SK-N-SH treated with all-trans-retinoic acid at 6 μM for 48 hours (cell line): ENCODE results near the gene GNS.

Experiments
- ATAC-seq: fragments of 200-7000 bp; cut with Tn5 transposase; 3 replicates; pipeline ENCODE4 v1.9.1; 2020; ENCODE audit warnings: mild to moderate bottlenecking, moderate library complexity
- ARNTL ChIP-seq: fragments of 450-650 bp; formaldehyde crosslinking; IDR thresholded peaks from 2 replicates; pipeline ENCODE4 v1.5.0; 2020; ENCODE audit warnings: low read depth, mild to moderate bottlenecking, moderate library complexity, borderline replicate concordance
- BACH2 ChIP-seq: fragments of 250-450 bp; sonication (Bioruptor Pico); IDR thresholded peaks from 2 replicates; pipeline ENCODE4 v1.9.0; 2021; ENCODE audit warnings: mild to moderate bottlenecking, borderline replicate concordance
- CSDC2 ChIP-seq: fragments of 250-450 bp; sonication (Bioruptor Pico); IDR thresholded peaks from 2 replicates; pipeline ENCODE4 v1.5.0; 2020; ENCODE audit warnings: mild to moderate bottlenecking, moderate library complexity
- ESRRG ChIP-seq: fragments of 250-450 bp; sonication (Bioruptor Pico); IDR thresholded peaks from 2 replicates; pipeline ENCODE4 v1.6.1; 2021; ENCODE audit warnings: mild to moderate bottlenecking
- GLIS3 ChIP-seq: fragments of 250-450 bp; sonication (Bioruptor Pico); IDR thresholded peaks from 2 replicates; pipeline ENCODE4 v1.5.0; 2020; ENCODE audit warnings: mild to moderate bottlenecking, moderate library complexity
- ISL1 ChIP-seq: fragments of 250-450 bp; sonication (Bioruptor Pico); IDR thresholded peaks from 2 replicates; pipeline ENCODE4 v2.1.2; 2022; ENCODE audit warnings: mild to moderate bottlenecking, moderate library complexity
- OSR1 ChIP-seq: fragments of 250-450 bp; sonication (Bioruptor Pico); IDR thresholded peaks from 2 replicates; pipeline ENCODE4 v1.8.0; 2022; ENCODE audit warnings: moderate library complexity, mild to moderate bottlenecking, inconsistent platforms
- PPARA ChIP-seq: fragments of 250-450 bp; sonication (Bioruptor Pico); IDR thresholded peaks from 2 replicates; pipeline ENCODE4 v1.5.0; 2020; ENCODE audit warnings: mild to moderate bottlenecking, borderline replicate concordance
- SNAI2 ChIP-seq: fragments of 250-450 bp; sonication (Bioruptor Pico); IDR thresholded peaks from 2 replicates; pipeline ENCODE4 v1.5.0; 2020; ENCODE audit warnings: mild to moderate bottlenecking, moderate library complexity
- TCF4 ChIP-seq: fragments of 250-450 bp; sonication (Bioruptor Pico); IDR thresholded peaks from 2 replicates; pipeline ENCODE4 v1.8.0; 2021; ENCODE audit warnings: mild to moderate bottlenecking, moderate library complexity, borderline replicate concordance
- TOX ChIP-seq: fragments of 250-450 bp; sonication (Bioruptor Pico); IDR thresholded peaks from 2 replicates; pipeline ENCODE4 v1.8.0; 2021; ENCODE audit warnings: mild to moderate bottlenecking, moderate library complexity, borderline replicate concordance
- ZC3H10 ChIP-seq: fragments of 250-450 bp; sonication (Bioruptor Pico); IDR thresholded peaks from 2 replicates; pipeline ENCODE4 v1.5.1; 2021; ENCODE audit warnings: mild to moderate bottlenecking, moderate library complexity
- ZFP3 ChIP-seq: fragments of 250-450 bp; sonication (Bioruptor Pico); IDR thresholded peaks from 2 replicates; pipeline ENCODE4 v1.5.0; 2020; ENCODE audit warnings: mild to moderate bottlenecking, moderate library complexity
- ZFP30 ChIP-seq: fragments of 450-650 bp; formaldehyde crosslinking; IDR thresholded peaks from 2 replicates; pipeline ENCODE4 v1.5.0; 2022; ENCODE audit warnings: mild to moderate bottlenecking, moderate library complexity
- ZNF70 ChIP-seq: fragments of 450-650 bp; formaldehyde crosslinking; IDR thresholded peaks from 2 replicates; pipeline ENCODE4 v1.5.0; 2020; ENCODE audit warnings: mild to moderate bottlenecking, moderate library complexity
- ZNF8 ChIP-seq: fragments of 450-650 bp; formaldehyde crosslinking; IDR thresholded peaks from 2 replicates; pipeline ENCODE4 v1.5.0; 2020; ENCODE audit warnings: mild to moderate bottlenecking, moderate library complexity
- TF ChIP-seq, protein P1 (sequence below): fragments of 250-450 bp; sonication (Bioruptor Pico); IDR thresholded peaks from 2 replicates; pipeline ENCODE4 v1.8.0; 2021; ENCODE audit warnings: low read depth, mild to moderate bottlenecking, moderate library complexity, borderline replicate concordance
- TF ChIP-seq, protein P2 (sequence below): fragments of 250-450 bp; sonication (Bioruptor Pico); IDR thresholded peaks from 2 replicates; pipeline ENCODE4 v1.5.1; 2020; ENCODE audit warnings: low read depth, mild to moderate bottlenecking, moderate library complexity
- TF ChIP-seq, protein P3 (sequence below): fragments of 250-450 bp; sonication (Bioruptor Pico); IDR thresholded peaks from 2 replicates; pipeline ENCODE4 v1.5.1; 2021; ENCODE audit warnings: mild to moderate bottlenecking, moderate library complexity
- TF ChIP-seq, protein P4 (sequence below): fragments of 250-450 bp; sonication (Bioruptor Pico); IDR thresholded peaks from 2 replicates; pipeline ENCODE4 v1.5.0; 2020; ENCODE audit warnings: mild to moderate bottlenecking, moderate library complexity

The GNS gene

DNA sequence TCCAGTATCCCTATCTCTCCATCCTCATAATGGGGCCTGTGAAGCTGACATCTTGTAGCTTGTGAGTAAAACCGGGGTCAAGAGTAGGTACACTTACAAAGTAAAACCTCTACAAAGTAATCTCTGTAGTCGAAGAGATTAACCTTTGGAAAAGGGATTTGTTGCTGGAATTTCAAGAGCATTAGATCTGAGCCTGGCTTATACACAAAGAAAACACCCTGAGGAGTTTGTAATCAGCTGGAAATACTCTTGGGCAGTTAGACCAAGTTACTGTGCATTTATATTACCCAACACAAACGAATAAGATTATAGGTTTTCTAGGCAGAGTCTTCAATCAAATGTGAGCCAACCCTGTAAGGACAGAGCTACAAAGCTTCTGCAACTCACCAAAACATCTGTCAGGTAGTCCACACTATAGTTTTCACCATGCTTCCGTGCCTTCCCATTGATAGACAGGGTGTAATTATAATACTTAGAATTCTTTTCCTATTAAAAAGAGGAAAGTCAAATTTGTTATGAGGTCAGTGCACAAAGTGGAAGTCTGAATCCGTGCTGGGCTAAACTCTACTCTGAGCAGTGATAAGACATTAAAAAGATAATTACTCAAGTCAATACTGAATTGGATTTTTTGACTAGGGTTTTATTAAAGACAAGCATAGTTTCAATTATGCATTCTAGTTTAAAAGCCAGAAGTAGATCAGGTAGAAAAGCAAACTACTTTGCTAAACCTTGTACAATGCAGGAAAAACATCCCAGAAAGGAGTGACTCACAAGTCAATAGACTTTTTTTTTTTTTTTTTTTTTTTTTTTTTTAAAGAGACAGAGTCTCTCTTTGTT is 14.6 kb downstream of the GNS start (continued):
- TF ChIP-seq, protein P1, sequence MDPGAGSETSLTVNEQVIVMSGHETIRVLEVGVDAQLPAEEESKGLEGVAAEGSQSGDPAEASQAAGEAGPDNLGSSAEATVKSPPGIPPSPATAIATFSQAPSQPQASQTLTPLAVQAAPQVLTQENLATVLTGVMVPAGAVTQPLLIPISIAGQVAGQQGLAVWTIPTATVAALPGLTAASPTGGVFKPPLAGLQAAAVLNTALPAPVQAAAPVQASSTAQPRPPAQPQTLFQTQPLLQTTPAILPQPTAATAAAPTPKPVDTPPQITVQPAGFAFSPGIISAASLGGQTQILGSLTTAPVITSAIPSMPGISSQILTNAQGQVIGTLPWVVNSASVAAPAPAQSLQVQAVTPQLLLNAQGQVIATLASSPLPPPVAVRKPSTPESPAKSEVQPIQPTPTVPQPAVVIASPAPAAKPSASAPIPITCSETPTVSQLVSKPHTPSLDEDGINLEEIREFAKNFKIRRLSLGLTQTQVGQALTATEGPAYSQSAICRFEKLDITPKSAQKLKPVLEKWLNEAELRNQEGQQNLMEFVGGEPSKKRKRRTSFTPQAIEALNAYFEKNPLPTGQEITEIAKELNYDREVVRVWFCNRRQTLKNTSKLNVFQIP (CRISPR knock-in tag): no peak

DNA sequence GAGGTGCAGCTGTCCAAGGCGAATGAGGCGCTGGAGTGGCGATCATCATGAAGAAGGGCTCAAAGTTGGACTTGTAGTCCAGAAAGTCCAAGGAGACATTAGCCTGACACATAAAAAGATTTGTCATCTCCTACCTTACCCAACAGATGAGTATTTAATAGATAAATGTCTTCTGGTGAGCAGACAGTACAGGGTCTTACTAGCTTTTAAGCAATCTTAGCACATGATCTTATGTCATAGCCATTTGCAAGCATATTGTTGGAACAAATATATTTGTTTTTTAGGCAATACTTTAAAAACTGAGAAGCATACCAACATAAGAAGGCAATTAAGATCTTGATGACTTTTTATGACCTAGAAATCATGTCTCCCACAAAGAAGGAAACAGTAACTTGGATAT is 16.0 kb downstream of the GNS start:
- ATAC-seq: no peak
- TF ChIP-seq PPARA (CRISPR knock-in tag): no peak
- no peak for TF ChIP-seq ZFP3 (CRISPR knock-in tag)
- no peak for TF ChIP-seq TOX
- no peak for TF ChIP-seq ZNF70 (CRISPR knock-in tag)
- no peak for TF ChIP-seq GLIS3
- no peak for TF ChIP-seq SNAI2 (CRISPR knock-in tag)
- TF ChIP-seq, protein P1 (CRISPR knock-in tag): no peak
- no peak for TF ChIP-seq CSDC2 (CRISPR knock-in tag)
- no peak for TF ChIP-seq ARNTL (CRISPR knock-in tag)
- no peak for TF ChIP-seq ZC3H10 (CRISPR knock-in tag)
- TF ChIP-seq ISL1: no peak
- TF ChIP-seq, protein P2, sequence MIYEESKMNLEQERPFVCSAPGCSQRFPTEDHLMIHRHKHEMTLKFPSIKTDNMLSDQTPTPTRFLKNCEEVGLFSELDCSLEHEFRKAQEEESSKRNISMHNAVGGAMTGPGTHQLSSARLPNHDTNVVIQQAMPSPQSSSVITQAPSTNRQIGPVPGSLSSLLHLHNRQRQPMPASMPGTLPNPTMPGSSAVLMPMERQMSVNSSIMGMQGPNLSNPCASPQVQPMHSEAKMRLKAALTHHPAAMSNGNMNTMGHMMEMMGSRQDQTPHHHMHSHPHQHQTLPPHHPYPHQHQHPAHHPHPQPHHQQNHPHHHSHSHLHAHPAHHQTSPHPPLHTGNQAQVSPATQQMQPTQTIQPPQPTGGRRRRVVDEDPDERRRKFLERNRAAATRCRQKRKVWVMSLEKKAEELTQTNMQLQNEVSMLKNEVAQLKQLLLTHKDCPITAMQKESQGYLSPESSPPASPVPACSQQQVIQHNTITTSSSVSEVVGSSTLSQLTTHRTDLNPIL: no peak
- TF ChIP-seq, all 23 proteins: peak for 0

DNA sequence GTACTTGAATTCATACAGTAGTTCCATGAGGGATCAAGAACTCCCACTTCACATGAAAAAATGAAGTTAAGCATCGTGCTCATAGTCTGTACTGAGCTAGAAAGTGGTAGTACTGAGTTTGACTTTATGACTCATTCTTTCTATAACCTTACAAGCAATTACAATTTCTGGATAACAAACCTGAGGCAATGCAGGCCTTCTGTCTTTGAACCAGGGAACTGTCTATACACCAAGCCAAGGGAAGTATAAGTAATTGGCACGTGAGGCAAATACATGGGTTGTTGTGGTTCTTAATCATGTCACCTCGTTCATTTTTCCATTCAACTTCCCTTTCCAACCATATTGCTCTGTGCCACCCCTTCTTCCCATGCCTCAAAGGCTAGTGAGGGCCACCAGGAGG is 16.8 kb downstream of the GNS start:
- no peak for ATAC-seq
- TF ChIP-seq ESRRG (CRISPR knock-in tag): no peak
- TF ChIP-seq ARNTL (CRISPR knock-in tag): no peak
- TF ChIP-seq ISL1: no peak
- TF ChIP-seq ZC3H10 (CRISPR knock-in tag): no peak
- TF ChIP-seq OSR1 (CRISPR knock-in tag): no peak
- TF ChIP-seq ZFP3 (CRISPR knock-in tag): no peak
- no peak for TF ChIP-seq PPARA (CRISPR knock-in tag)
- TF ChIP-seq CSDC2 (CRISPR knock-in tag): no peak

DNA sequence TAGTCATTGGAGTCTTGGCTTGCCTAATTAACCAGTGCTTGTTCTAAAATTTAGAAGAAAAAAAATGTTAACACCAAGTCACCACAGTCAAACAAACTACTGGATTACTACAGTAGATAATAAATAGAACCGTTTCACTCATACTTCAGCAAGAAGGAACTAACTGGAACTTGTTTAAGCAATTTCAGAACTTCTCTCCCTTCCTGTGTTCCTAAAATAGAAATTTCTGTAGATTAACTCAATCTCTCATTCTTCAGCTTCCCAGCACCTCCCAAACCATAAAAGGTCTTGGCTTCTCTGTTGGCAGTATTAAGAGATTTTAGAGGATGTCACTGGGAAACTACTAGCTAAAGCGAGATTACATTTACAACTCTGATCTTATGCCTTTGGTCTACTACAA is 18.6 kb downstream of the GNS start:
- no peak for ATAC-seq

More for the DNA sequence above, 18.6 kb downstream of the GNS start:
- TF ChIP-seq OSR1 (CRISPR knock-in tag) (no peak), PPARA (CRISPR knock-in tag) (no peak), GLIS3 (no peak), ARNTL (CRISPR knock-in tag) (no peak), SNAI2 (CRISPR knock-in tag) (no peak), BACH2 (no peak), ZFP30 (CRISPR knock-in tag) (no peak), TCF4 (no peak), ISL1 (no peak), ZNF8 (no peak)
- TF ChIP-seq, protein P3, sequence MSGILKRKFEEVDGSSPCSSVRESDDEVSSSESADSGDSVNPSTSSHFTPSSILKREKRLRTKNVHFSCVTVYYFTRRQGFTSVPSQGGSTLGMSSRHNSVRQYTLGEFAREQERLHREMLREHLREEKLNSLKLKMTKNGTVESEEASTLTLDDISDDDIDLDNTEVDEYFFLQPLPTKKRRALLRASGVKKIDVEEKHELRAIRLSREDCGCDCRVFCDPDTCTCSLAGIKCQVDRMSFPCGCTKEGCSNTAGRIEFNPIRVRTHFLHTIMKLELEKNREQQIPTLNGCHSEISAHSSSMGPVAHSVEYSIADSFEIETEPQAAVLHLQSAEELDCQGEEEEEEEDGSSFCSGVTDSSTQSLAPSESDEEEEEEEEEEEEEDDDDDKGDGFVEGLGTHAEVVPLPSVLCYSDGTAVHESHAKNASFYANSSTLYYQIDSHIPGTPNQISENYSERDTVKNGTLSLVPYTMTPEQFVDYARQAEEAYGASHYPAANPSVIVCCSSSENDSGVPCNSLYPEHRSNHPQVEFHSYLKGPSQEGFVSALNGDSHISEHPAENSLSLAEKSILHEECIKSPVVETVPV: no peak
- TF ChIP-seq, protein P4, sequence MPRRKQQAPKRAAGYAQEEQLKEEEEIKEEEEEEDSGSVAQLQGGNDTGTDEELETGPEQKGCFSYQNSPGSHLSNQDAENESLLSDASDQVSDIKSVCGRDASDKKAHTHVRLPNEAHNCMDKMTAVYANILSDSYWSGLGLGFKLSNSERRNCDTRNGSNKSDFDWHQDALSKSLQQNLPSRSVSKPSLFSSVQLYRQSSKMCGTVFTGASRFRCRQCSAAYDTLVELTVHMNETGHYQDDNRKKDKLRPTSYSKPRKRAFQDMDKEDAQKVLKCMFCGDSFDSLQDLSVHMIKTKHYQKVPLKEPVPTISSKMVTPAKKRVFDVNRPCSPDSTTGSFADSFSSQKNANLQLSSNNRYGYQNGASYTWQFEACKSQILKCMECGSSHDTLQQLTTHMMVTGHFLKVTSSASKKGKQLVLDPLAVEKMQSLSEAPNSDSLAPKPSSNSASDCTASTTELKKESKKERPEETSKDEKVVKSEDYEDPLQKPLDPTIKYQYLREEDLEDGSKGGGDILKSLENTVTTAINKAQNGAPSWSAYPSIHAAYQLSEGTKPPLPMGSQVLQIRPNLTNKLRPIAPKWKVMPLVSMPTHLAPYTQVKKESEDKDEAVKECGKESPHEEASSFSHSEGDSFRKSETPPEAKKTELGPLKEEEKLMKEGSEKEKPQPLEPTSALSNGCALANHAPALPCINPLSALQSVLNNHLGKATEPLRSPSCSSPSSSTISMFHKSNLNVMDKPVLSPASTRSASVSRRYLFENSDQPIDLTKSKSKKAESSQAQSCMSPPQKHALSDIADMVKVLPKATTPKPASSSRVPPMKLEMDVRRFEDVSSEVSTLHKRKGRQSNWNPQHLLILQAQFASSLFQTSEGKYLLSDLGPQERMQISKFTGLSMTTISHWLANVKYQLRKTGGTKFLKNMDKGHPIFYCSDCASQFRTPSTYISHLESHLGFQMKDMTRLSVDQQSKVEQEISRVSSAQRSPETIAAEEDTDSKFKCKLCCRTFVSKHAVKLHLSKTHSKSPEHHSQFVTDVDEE (CRISPR knock-in tag): no peak
- TF ChIP-seq, protein P2: no peak
- TF ChIP-seq, all 23 proteins: peak for 0
